ENCODE data around the gene LGALS7B.
"Not testable (repeated sequence)": the region's sequence is repeated elsewhere in the genome, so short reads cannot be mapped to it uniquely, and the experiment has no call there.

LGALS7B gene

GRCh38 chr19:38788478-38789243 lies at the start of gene LGALS7B:
Gene LGALS7B, plus strand, starts transcription at chr19:38789200. Its CDS starts 27 bp downstream, at chr19:38789227.
- no peak for DNase-seq

GRCh38 chr19:38739440-38740256 lies 49.4 kb upstream of the LGALS7B start:
- DNase-seq, result no peak

GRCh38 chr19:38740257-38740592 lies 48.8 kb upstream of the LGALS7B start:
- no peak for DNase-seq

GRCh38 chr19:38740932-38741331 lies 48.1 kb upstream of the LGALS7B start:
- no peak for DNase-seq

DNA sequence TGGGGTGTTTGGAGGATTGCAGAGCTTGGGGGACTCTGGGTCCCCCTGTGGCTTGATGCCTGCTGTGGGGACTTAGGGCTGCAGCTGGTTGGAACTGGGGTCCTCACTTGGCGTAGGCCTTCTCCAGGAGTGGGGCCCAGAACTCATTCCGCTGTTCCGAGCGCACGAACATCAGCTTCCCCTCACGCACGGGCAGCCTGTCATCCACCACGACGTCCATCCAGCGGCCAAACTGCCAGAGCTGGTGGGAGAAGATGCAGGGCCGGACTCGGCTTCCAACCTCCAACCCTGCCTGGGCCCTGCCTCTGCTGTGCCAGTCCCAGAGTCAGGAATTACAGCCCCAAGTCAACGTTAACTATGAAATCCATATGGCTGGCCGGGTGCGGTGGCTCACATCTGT lies 47.3 kb upstream of the LGALS7B start:
- no peak for DNase-seq

DNA sequence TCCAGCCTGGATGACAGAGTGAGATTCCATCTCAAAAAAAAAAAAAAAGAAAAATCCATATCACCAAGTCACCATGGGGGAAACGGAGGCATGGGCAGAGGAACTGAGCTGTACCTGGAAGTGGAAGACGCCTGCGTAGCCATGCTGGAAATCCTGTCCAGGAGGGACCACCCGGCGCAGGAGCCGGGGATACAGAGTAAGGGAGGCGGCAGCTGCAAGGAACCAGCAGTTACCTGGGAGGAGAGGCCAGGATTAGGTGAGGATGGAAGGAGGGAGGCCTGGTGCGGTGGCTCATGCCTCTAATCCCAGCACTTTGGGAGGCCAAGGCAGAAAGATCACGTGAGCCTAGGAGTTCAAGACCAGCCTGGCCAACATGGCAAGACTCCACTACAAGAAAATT lies 46.7 kb upstream of the LGALS7B start:
- DNase-seq, result no peak

- DNase-seq, result no peak
Measured at GRCh38 chr19:38742906-38743305, 46.1 kb upstream of the LGALS7B start.

DNA sequence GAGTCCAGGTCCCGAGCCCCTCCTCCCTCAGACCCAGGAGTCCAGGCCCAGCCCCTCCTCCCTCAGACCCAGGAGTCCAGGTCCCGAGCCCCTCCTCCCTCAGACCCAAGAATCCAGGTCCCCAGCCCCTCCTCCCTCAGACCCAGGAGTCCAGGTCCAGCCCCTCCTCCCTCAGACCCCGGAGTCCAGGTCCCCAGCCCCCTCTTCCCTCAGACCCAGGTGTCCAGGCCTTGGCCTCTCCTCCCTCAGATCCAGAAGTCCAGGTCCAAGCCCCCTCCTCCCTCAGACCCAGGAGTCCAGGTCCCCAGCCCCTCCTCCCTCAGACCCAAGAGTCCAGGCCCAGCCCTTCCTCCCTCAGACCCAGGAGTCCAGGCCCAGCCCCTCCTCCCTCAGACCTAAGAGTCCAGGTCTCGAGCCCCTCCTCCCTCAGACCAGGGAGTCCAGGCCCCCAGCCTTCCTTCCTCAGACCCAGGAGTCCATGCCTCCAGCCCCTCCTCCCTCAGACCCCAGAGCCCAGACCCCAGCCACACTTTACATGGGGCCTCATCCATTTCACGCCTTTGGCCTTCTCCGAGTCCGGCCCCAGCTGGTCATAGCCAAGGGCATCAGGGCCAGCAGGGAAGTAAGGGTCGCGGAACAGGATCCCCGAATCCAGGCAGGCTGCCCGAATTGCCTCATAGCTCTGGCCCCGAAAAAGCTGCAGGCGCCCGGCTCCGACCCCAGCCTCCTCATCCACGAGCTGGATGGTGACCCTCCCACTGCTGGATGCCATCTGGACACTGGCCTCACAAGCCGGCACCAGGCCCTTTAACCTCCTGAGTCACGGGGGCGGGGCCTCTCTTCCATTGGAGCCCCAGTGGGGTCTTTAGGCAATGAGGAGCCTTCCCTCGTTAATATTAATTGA lies 45.4 kb upstream of the LGALS7B start:
- no peak for DNase-seq

DNA sequence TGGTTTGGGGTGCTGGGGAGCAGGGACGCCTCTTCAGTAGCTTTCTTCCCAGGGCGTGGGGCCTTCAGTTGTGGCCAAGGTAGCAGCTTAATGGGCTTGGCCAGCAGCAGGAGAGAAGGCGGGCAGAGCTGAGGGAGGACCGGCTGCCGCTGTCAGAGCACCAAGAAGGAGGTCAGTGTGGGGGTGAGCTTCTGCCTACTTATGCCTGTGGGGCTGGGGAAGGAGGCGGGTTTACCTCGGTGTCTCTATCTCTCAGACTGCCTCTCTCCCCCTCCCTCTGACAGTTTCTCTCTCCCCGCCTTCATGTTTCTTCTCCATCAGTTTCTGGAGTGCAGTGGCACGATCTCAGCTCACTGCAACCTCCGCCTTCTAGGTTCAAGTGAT lies 44.7 kb upstream of the LGALS7B start, which contains the start of gene CAPN12:
Gene CAPN12 (minus strand): TSS at position 177 of the 384 bp plus-strand sequence. CDS start 309 bp downstream, outside the sequence.
- no peak for DNase-seq

DNA sequence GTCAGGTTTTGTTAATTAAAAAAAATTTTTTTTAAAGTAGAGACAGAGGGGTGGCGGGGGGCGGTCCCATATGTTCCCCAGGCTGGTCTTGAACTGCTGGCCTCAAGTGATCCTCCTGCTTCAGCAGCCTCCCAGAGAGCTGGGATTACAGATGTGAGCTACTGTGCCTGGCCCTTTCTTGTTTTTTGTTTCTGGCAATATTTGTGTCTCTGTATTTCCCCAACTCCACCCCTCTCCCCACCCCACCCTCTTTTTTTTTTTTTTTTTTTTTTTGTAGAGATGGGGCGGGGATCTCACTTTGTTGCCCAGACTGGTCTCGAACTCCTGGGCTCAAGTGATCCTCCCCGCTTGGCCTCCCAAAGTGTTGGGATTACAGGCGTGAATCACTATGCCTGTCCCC lies 44.1 kb upstream of the LGALS7B start:
- no peak for DNase-seq

DNA sequence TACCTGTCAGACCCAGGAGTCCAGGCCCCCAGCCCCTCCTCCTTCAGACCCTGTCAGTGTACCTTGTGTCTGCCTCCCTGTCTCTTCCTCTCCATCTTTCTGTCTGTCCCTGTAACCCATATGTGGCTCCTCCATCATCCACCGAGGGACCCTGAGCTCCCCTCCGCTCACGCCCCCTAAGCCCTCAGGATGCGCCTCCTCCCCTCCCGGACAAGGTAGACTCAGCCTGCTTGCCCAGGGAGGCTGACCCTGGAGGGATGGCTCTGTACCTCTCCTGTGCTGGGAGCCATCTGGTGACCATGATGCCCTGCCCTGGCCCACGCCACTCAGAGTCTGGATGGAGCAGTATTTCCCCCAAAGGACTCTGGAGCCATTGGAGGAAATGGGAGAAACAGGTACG lies 43.7 kb upstream of the LGALS7B start:
- DNase-seq, result no peak

DNA sequence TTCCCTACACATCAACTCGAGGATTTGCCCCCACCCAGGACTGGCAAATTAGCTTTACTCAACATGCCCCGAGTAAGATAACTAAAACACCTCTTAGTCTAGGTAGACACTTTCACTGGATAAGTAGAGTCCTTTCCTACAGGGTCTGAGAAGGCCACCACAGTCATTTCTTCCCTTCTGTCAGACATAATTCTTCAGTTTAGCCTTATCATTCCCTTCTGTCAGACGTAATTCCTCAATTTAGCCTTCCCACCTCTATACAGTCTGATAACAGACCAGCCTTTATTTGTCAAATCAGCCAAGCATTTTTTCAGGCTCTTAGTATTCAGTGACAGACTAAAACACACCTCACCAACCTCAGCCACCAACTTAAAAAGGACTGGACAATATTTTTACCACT lies 35.2 kb upstream of the LGALS7B start:
- DNase-seq, result not testable (repeated sequence)

DNA sequence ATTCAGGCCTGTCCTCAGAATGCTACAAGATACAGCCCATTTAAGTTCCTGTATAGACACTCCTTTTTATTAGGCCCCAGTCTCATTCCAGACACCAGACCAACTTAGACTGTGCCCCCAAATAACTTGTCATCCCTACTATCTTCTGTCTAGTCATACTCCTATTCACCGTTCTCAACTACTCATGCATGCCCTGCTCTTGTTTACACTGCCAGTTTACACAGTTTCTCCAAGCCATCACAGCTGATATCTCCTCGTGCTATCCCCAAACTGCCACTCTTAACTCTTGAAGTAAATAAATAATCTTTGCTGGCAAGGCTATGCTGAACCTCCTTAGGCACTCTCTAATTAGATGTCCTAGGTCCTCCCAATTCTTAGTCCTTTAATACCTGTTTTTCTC lies 34.8 kb upstream of the LGALS7B start:
- not testable (repeated sequence) for DNase-seq

DNA sequence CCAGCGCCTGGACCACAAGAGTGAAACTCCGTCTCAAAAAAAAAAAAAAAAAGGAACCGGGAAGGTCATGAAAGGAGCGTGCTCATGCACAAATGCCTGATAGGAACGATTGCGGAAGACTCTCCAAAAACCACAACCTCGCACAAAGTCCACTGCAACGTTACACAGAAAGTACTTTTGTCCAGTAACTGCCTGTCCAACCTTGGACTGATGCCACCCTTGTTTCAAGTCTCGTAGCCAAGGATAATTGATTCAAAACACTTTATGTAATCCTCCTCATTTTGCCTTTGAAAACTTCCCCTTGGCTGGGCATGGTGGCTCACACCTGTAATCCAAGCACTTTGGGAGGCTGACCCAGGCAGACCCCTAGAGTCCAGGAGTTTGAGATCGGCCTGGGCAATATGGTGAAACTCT lies 29.4 kb upstream of the LGALS7B start:
- DNase-seq, result no peak

GRCh38 chr19:38760805-38761517 lies 28.0 kb upstream of the LGALS7B start:
- DNase-seq, result not testable (repeated sequence)

- DNase-seq, result not testable (repeated sequence)
Measured at GRCh38 chr19:38761884-38762389, 27.1 kb upstream of the LGALS7B start.

GRCh38 chr19:38763795-38764220 lies 25.2 kb upstream of the LGALS7B start:
- DNase-seq, result no peak

DNA sequence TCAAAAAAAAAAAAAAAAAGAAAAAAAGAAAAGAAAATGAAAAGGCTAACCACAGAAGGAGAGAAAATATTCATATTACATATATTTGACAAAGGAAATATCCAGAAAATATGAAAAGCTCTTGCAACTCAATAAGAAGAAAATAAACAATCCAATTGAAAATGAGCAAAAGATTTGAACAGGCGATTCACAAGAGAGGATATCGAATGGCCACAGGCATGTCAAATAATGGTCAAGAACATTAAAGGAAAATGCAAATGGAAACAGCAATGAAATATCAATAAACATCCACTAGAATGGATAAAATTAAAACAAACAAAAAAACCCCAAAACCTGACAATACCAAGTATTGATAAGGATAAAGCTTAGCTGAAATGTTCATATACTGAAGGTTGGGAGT lies 23.8 kb upstream of the LGALS7B start:
- no peak for DNase-seq

DNA sequence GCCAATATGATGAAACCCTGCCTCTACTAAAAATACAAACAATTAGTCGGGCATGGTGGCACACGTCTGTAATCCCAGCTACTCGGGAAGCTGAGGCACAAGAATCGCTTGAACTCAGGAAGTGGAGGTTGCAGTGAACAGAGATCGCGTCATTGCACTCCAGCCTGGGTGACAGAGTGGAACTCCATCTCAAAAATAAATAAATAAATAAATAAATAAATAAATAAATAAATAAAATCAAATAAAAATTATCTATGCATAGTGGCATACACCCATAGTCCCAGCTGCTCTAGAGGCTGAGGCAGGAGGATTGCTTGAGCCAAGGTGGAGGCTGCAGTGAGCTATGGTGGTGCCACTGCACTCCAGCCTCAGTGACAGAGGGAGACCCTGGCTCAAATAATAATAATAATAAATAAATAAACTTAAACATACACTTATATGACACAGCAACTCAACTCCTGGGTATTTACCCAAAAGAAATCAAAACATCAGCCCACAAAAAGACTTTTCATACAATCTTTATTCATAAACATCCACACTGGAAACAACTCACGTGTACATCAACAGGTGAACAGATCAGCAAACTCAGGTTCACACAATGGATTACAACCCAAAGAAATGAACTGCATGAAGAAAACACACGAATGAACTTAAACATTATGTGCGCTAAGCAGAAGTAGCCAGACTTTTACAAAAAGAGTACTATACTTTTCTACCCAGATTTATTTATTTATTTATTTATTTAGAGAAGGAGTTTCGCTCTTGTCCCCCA lies 22.5 kb upstream of the LGALS7B start:
- no peak for DNase-seq

DNA sequence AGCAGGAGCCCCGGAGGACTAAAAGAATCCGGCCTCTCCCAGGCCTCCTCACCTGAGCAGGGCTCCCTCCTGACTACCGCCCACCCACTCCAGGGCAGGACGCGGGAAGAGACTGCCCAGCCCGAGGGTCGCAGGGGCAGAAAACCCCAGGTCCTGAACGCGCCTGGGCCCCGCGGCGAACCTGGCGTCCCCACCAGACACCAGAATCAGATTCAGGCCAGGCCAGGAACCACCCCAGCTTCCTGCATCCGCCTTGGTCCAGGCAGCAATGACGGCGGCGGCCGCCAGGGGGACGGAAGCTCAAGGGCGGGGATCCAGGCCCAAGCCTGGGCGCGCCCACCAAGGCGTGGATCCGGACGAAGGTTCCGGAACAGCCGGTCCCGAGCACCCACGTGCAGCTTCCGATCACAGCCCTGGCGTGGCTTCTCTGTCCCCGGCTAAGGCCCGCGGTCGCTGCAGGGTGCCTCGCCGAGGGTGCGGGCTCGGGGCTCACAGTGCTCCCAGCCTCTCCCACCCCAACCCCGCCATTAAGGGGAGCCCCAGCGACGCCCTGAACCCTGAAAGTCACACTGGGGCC lies 19.3 kb upstream of the LGALS7B start:
- DNase-seq, result no peak
